H1 (cell line): ENCODE measurements around the gene FTCDNL1. TPM values are rescaled to one million over a fixed set of nuclear protein-coding genes. Genes with fewer than 3 reads are reported as not detected.

Source experiments
- CTCF ChIA-PET: fragments of 300-600 bp; sonication (Branson Sonifier 250); formaldehyde crosslinking; loops from one replicate; lab custom pipeline; 2021; ENCODE audit not compliant: partially characterized antibody; lab: Charles Lee
- POLR2A ChIA-PET: fragments of 300-600 bp; sonication (Branson Sonifier 250); formaldehyde crosslinking; loops from one replicate; lab custom pipeline; 2021; ENCODE audit warnings: inconsistent platforms; ENCODE audit not compliant: partially characterized antibody; lab: Charles Lee
- DNase-seq, 2 experiments: peaks; one replicate each; pipeline versions ENCODE4 v3.0.0 to v3.0.0-alpha.2; 2010 to 2022; ENCODE audit warnings: low spot score in 2 of 2, low read depth in 1 of 2, mixed read lengths in 1 of 2
- FAIRE-seq: peaks from 2 replicates; lab custom pipeline; 2011; peaks lifted over from hg19 to GRCh38; lab: Jason Lieb, UNC
- H2AFZ ChIP-seq: 2 replicates; pipeline ENCODE4 v1.8.1; 2012; ENCODE audit warnings: low read length, inconsistent platforms
- H2AK5ac ChIP-seq: 2 replicates; pipeline ENCODE4 v1.6.1; 2013; ENCODE audit warnings: low read depth, low read length
- H2BK120ac ChIP-seq: replicated peaks from 2 replicates; pipeline ENCODE3; 2013; ENCODE audit warnings: low read depth, low read length, inconsistent platforms
- H2BK12ac ChIP-seq: 2 replicates; pipeline ENCODE4 v1.6.1; 2013; ENCODE audit warnings: low read depth, low read length
- H2BK15ac ChIP-seq: 2 replicates; pipeline ENCODE4 v1.6.1; 2013; ENCODE audit warnings: low read length
- H2BK20ac ChIP-seq: 2 replicates; pipeline ENCODE4 v1.6.1; 2013; ENCODE audit warnings: low read length
- H2BK5ac ChIP-seq: 2 replicates; pipeline ENCODE4 v1.6.1; 2013; ENCODE audit warnings: low read depth, low read length
- H3K14ac ChIP-seq: 2 replicates; pipeline ENCODE4 v1.6.1; 2013; ENCODE audit warnings: inconsistent platforms; ENCODE audit not compliant: insufficient read length
- H3K18ac ChIP-seq: 2 replicates; pipeline ENCODE4 v1.6.1; 2013; ENCODE audit warnings: low read length; ENCODE audit errors: extremely low read depth
- H3K23ac ChIP-seq: 2 replicates; pipeline ENCODE4 v1.6.1; 2013; ENCODE audit warnings: inconsistent platforms; ENCODE audit not compliant: insufficient read length
- H3K23me2 ChIP-seq: 2 replicates; pipeline ENCODE4 v1.6.1; 2013; ENCODE audit warnings: low read depth, low read length
- H3K27ac ChIP-seq: 2 replicates; pipeline ENCODE4 v1.6.1; 2011; ENCODE audit warnings: low read depth, low read length, inconsistent platforms
- H3K27me3 ChIP-seq, 4 experiments: replicated peaks in 1 of 4; 1 replicate in 1 of 4; 2 replicates in 3 of 4; pipeline versions ENCODE4 v1.6.1 to v1.8.1; 2011 to 2013; ENCODE audit warnings: low read length in 3 of 4, mild to moderate bottlenecking in 3 of 4, inconsistent platforms in 2 of 4, mixed read lengths in 2 of 4, moderate library complexity in 1 of 4; ENCODE audit not compliant: control insufficient read depth in 3 of 4, insufficient read depth in 3 of 4; ENCODE audit errors: extremely low read depth in 1 of 4
- H3K36me3 ChIP-seq, 4 experiments: 2 replicates each; pipeline versions ENCODE4 v1.6.1 to v1.8.1; 2011 to 2013; ENCODE audit warnings: mild to moderate bottlenecking in 4 of 4, low read length in 3 of 4, moderate library complexity in 2 of 4, control low read depth in 1 of 4, inconsistent platforms in 1 of 4; ENCODE audit not compliant: insufficient read depth in 4 of 4, control insufficient read depth in 2 of 4
- H3K4ac ChIP-seq: replicated peaks from 2 replicates; pipeline ENCODE3; 2013; ENCODE audit warnings: low read length, low read depth, mixed read lengths, inconsistent platforms; ENCODE audit not compliant: insufficient read length
- H3K4me1 ChIP-seq, 4 experiments: replicated peaks in 1 of 4; 1 replicate in 1 of 4; 2 replicates in 3 of 4; pipeline versions ENCODE4 v1.6.1 to v1.8.1; 2011 to 2013; ENCODE audit warnings: low read length in 3 of 4, inconsistent platforms in 2 of 4, mixed read lengths in 1 of 4; ENCODE audit not compliant: insufficient read depth in 4 of 4, control insufficient read depth in 3 of 4
- H3K4me2 ChIP-seq, 2 experiments: 2 replicates each; pipeline versions ENCODE4 v1.6.1 to v1.8.1; 2011 to 2013; ENCODE audit warnings: low read depth in 2 of 2, low read length in 2 of 2, control low read depth in 1 of 2, inconsistent platforms in 1 of 2, mild to moderate bottlenecking in 1 of 2; ENCODE audit not compliant: insufficient read depth in 1 of 2
- H3K4me3 ChIP-seq, 4 experiments: fragments of 200-600, 300-600 bp in 1 of 4; sonication (generic), shearing (Covaris generic), sonication (Bioruptor Twin) in 1 of 4; 2 replicates each; pipeline versions ENCODE4 v1.5.1 to v1.8.1; 2011 to 2016; ENCODE audit warnings: low read length in 4 of 4, low read depth in 3 of 4, control low read depth in 2 of 4, inconsistent platforms in 2 of 4, mild to moderate bottlenecking in 2 of 4, mixed read lengths in 1 of 4, moderate library complexity in 1 of 4; ENCODE audit not compliant: insufficient read depth in 2 of 4; ENCODE audit errors: extremely low read depth in 1 of 4
- H3K56ac ChIP-seq: replicated peaks from 2 replicates; pipeline ENCODE3; 2013; ENCODE audit warnings: low read depth, mild to moderate bottlenecking, mixed read lengths, low read length, inconsistent platforms; ENCODE audit not compliant: insufficient read length
- H3K79me1 ChIP-seq: 2 replicates; pipeline ENCODE4 v1.6.1; 2013; ENCODE audit warnings: low read depth, low read length, control low read depth
- H3K79me2 ChIP-seq, 2 experiments: 2 replicates each; pipeline versions ENCODE4 v1.6.1 to v1.8.1; 2012 to 2013; ENCODE audit warnings: low read length in 2 of 2, mild to moderate bottlenecking in 2 of 2, inconsistent platforms in 1 of 2; ENCODE audit not compliant: insufficient read depth in 2 of 2, control insufficient read depth in 1 of 2
- H3K9ac ChIP-seq, 4 experiments: replicated peaks in 1 of 4; 1 replicate in 1 of 4; 2 replicates in 3 of 4; pipeline versions ENCODE4 v1.6.1 to v1.8.1; 2011 to 2013; ENCODE audit warnings: low read depth in 3 of 4, low read length in 3 of 4, control low read depth in 2 of 4, mild to moderate bottlenecking in 2 of 4, moderate library complexity in 2 of 4, inconsistent platforms in 1 of 4; ENCODE audit errors: extremely low read depth in 1 of 4
- H3K9me3 ChIP-seq, 2 experiments: 2 replicates each; pipeline versions ENCODE4 v1.6.1 to v1.8.1; 2012 to 2013; ENCODE audit warnings: mild to moderate bottlenecking in 2 of 2, moderate library complexity in 2 of 2, control low read depth in 1 of 2, inconsistent platforms in 1 of 2, low read depth in 1 of 2, low read length in 1 of 2, mixed read lengths in 1 of 2; ENCODE audit not compliant: insufficient read depth in 2 of 2
- H4K20me1 ChIP-seq, 2 experiments: replicated peaks in 1 of 2; 2 replicates each; pipeline versions ENCODE3 to v1.8.1; 2011 to 2013; ENCODE audit warnings: inconsistent platforms in 2 of 2, low read length in 2 of 2, mild to moderate bottlenecking in 1 of 2; ENCODE audit not compliant: insufficient read depth in 2 of 2, control insufficient read depth in 1 of 2
- H4K5ac ChIP-seq: 2 replicates; pipeline ENCODE4 v1.6.1; 2013; ENCODE audit warnings: low read length, low read depth, mixed read lengths, inconsistent platforms; ENCODE audit not compliant: insufficient read length
- H4K8ac ChIP-seq: 2 replicates; pipeline ENCODE4 v1.8.0; 2013; ENCODE audit warnings: mild to moderate bottlenecking, moderate library complexity, low read length, inconsistent platforms; ENCODE audit not compliant: insufficient read depth; ENCODE audit errors: extremely low read depth
- H4K91ac ChIP-seq: replicated peaks from 2 replicates; pipeline ENCODE3; 2013; ENCODE audit warnings: low read length, mixed read lengths, inconsistent platforms; ENCODE audit not compliant: insufficient read length
- ASH2L ChIP-seq: fragments of 200-600, 300-600 bp; sonication (generic); IDR thresholded peaks from one replicate; pipeline ENCODE4 v1.7.1; 2017; ENCODE audit warnings: low read length
- BCL11A ChIP-seq, 2 experiments: IDR thresholded peaks; one replicate each; pipeline ENCODE4 v1.6.1; 2011; ENCODE audit warnings: low read depth in 2 of 2, low read length in 2 of 2, mild to moderate bottlenecking in 2 of 2
- CHD2 ChIP-seq: IDR thresholded peaks from 2 replicates; pipeline ENCODE4 v1.6.1; 2012; ENCODE audit warnings: low read length, improper control_type of control experiment
- EZH2 ChIP-seq: fragments of 200-600 bp; sonication (generic); IDR thresholded peaks from 2 replicates; pipeline ENCODE4 v1.7.1; 2012; ENCODE audit warnings: low read depth, mild to moderate bottlenecking, moderate library complexity, low read length, inconsistent platforms; ENCODE audit not compliant: severe bottlenecking
- RBBP5 ChIP-seq: IDR thresholded peaks from 2 replicates; pipeline ENCODE4 v1.7.1; 2012; ENCODE audit warnings: low read depth, mild to moderate bottlenecking, inconsistent platforms, low read length, moderate library complexity, borderline replicate concordance
- RFX5 ChIP-seq: IDR thresholded peaks from 2 replicates; pipeline ENCODE4 v1.6.1; 2011; ENCODE audit warnings: low read depth, low read length, improper control_type of control experiment, borderline replicate concordance
- RNF2 ChIP-seq: fragments of 200-900, 300-1000 bp; sonication (generic); IDR thresholded peaks from 2 replicates; pipeline ENCODE4 v1.7.1; 2016; ENCODE audit warnings: borderline replicate concordance, low read depth, mild to moderate bottlenecking, antibody characterized with exemption, low read length; ENCODE audit not compliant: poor library complexity, severe bottlenecking; ENCODE audit errors: missing control alignments
- TCF12 ChIP-seq: IDR thresholded peaks from 2 replicates; pipeline ENCODE4 v1.6.1; 2011; ENCODE audit warnings: low read depth, mild to moderate bottlenecking, low read length
- WGBS, 2 experiments: shearing (Covaris generic) in 1 of 2; methylation state at CpG; one replicate each; pipeline versions ENCODE4 v1.1.6 to v1.1.7; 2013 to 2015; ENCODE audit warnings: low lambda C conversion rate in 2 of 2, mixed read lengths in 2 of 2, inconsistent platforms in 1 of 2, low coverage in 1 of 2, missing lambda C conversion rate in 1 of 2; ENCODE audit not compliant: insufficient replicate concordance in 2 of 2, insufficient coverage in 1 of 2, insufficient read length in 1 of 2; ENCODE audit errors: extremely low coverage in 1 of 2, missing lambda C conversion rate in 1 of 2; 5-methylcytosine and 5-hydroxymethylcytosine counted together
- polyA plus RNA-seq, 7 experiments: library from polyadenylated mRNA; depleted of rRNA in 3 of 7; stranded (reverse) in 5 of 7; unstranded in 2 of 7; fragments of >200 nt in 5 of 7; fragments of 200-250 nt in 2 of 7; gene quantifications; 1 replicate in 5 of 7; 2 replicates in 1 of 7; 4 replicates in 1 of 7; pipeline versions ENCODE4 v1.2.1 to v1.2.3, GENCODE V29; 2011 to 2013; ENCODE audit warnings: missing spikeins in 2 of 7, mixed read lengths in 2 of 7
- total RNA-seq: library from RNA; stranded (reverse); fragmentation: NEBNext Ultra II Directional; extraction: Animal tissue kit (Norgen Biotek cat#: 25700); gene quantifications from 2 replicates; pipeline ENCODE4 v1.2.1, GENCODE V29; 2021

The FTCDNL1 gene
- total and polyA plus RNA-seq, 2 of the 8 experiments (the other 6 are each of a cell fraction or from before 2014, with no cell fraction given): 0.41 to 0.97 TPM

- no peak overlapping the region for H2BK15ac ChIP-seq
- FAIRE-seq (no peak), DNase-seq (no peak)
- H3K14ac ChIP-seq: no peak overlapping the region
- no peak overlapping the region for H3K23ac ChIP-seq
- no peaks in the 10 kb centered on the region for H4K20me1 ChIP-seq
- H4K8ac ChIP-seq: no peak overlapping the region
- no peaks in the 10 kb centered on the region for H3K79me1 ChIP-seq
- no peak overlapping the region for H3K9ac ChIP-seq
- no peaks in the 10 kb centered on the region for H3K36me3 ChIP-seq
- peaks cover 1 to 8% of the 10 kb centered on the region in 2 experiments for H3K9me3 ChIP-seq
- no peak overlapping the region for H3K18ac ChIP-seq
- H2BK20ac ChIP-seq: no peak overlapping the region
- no peak overlapping the region for H2BK120ac ChIP-seq
- no peak overlapping the region for H3K4me2 ChIP-seq
- no peak overlapping the region for H3K4ac ChIP-seq
- no peak overlapping the region for H3K27ac ChIP-seq
- H3K23me2 ChIP-seq: no peaks in the 10 kb centered on the region
- ChIA-PET POLR2A (interaction anchor here (1.0 kb wide), 1 partner anchor 155 kb away, joined by 3 read pairs; no protein-coding TSS in a partner anchor), CTCF (interaction anchor here (0.9 to 9.3 kb wide), 3 partner anchors 9 to 19 kb away, joined by 3 to 82 read pairs (median 4); no protein-coding TSS in a partner anchor)
- no peak for TF ChIP-seq RBBP5
- TF ChIP-seq RFX5: no peak
- TF ChIP-seq ASH2L: no peak
- no peak for TF ChIP-seq RNF2
- TF ChIP-seq CHD2: no peak
- TF ChIP-seq BCL11A (IDR thresholded peaks at IDR 0.05; ENCODE audit: low read depth in 2 of 2, low read length in 2 of 2): no peak
- TF ChIP-seq TCF12: no peak
- TF ChIP-seq EZH2: no peak
- no peak overlapping the region; the same call in 1 of the 2 replicates for H2AFZ ChIP-seq
- 95% methylated on average over 3 of the region's 3 CpGs; no CpG with 5 or more reads in 1 of the 2 experiments for WGBS, 2 experiments
- H2BK5ac ChIP-seq: no peak overlapping the region
- H2AK5ac ChIP-seq: no peak overlapping the region
- no peaks in the 10 kb centered on the region; a peak in 1 of 7 replicates for H3K4me1 ChIP-seq
- no peak overlapping the region for H3K56ac ChIP-seq
- H3K4me3 ChIP-seq: no peak overlapping the region
- H3K27me3 ChIP-seq: peaks cover 0 to 2% (median 0%) of the 10 kb centered on the region in 4 experiments; a peak in 1 of 7 replicates
- H4K5ac ChIP-seq: no peak overlapping the region
- no peak overlapping the region for H2BK12ac ChIP-seq
- no peaks in the 10 kb centered on the region for H3K79me2 ChIP-seq
- H4K91ac ChIP-seq: no peak overlapping the region
Observed at GRCh38 chr2:199757233-199757870, 93.6 kb downstream of the FTCDNL1 start.
